ENCODE data around the gene EFHD2. TPM values are rescaled to one million over a fixed set of nuclear protein-coding genes. Genes with fewer than 3 reads are reported as not detected.
A peak's percentile ranks its signal among the peaks of the same experiment; 100 is the strongest.

Gene EFHD2
- total RNA-seq, 1 experiment from 2014 or later, result 90.8 TPM

GRCh38 chr1:15411593-15412137 lies 2.0 kb downstream of the EFHD2 start:
- H3K27ac ChIP-seq (ENCODE audit: low read length), result peak overlapping the region; percentile 92
- no peaks in the 10 kb centered on the region; the same call in 1 of the 2 replicates for H3K36me3 ChIP-seq (ENCODE audit: control insufficient read depth, insufficient read depth, low read length)
- ChIA-PET POLR2A (no interaction called here), CTCF (no interaction called here)
- ATAC-seq (peak; percentile 3; the same call in 1 of the 2 replicates), DNase-seq (ENCODE audit: low read depth, low spot score) (no peak)
- peaks cover 49% of the 10 kb centered on the region for H3K4me1 ChIP-seq (ENCODE audit: control insufficient read depth, insufficient read depth, low read length)
- no peaks in the 10 kb centered on the region for H3K9me3 ChIP-seq (ENCODE audit: control insufficient read depth, insufficient read depth, low read depth, low read length)
- TF ChIP-seq SIN3A (IDR thresholded peaks at IDR 0.05; ENCODE audit: borderline replicate concordance, insufficient read depth, low read depth, low read length), result no peak
- no peak for TF ChIP-seq REST (IDR thresholded peaks at IDR 0.05; ENCODE audit: insufficient read depth in 1 of 2, low read depth in 2 of 2, low read length in 1 of 2)
- no peak for TF ChIP-seq CTCF (IDR thresholded peaks at IDR 0.05)
- TF ChIP-seq POLR2AphosphoS5 (IDR thresholded peaks at IDR 0.05; ENCODE audit: low read depth, low read length), result no peak
- no peak for TF ChIP-seq TCF7L2 (IDR thresholded peaks at IDR 0.05; ENCODE audit: low read depth, low read length)
- intact Hi-C loops (cut with micrococcal nuclease; ENCODE audit: unreplicated experiment) (no loop called here), in situ Hi-C loops (cut with HindIII; ENCODE audit: low pct_unique_long_range_greater_than_20kb, low sequenced_read_pairs) (no loop called here)
- H3K4me3 ChIP-seq (ENCODE audit: low read depth in 2 of 2, low read length in 2 of 2), result peak overlapping the region; percentile 75 to 87
- H3K27me3 ChIP-seq (ENCODE audit: control insufficient read depth, insufficient read depth, low read length), result no peaks in the 10 kb centered on the region
- BruUV-seq (replicated peaks), result no TSS peak

GRCh38 chr1:15412175-15412800 lies 2.6 kb downstream of the EFHD2 start:
- Histone ChIP-seq H3K27me3 (ENCODE audit: control insufficient read depth, insufficient read depth, low read length) (no peaks in the 10 kb centered on the region), H3K27ac (ENCODE audit: low read length) (peak overlapping the region; percentile 92), H3K4me1 (ENCODE audit: control insufficient read depth, insufficient read depth, low read length) (peaks cover 53% of the 10 kb centered on the region), H3K4me3 (ENCODE audit: low read depth in 2 of 2, low read length in 2 of 2) (peak overlapping the region; percentile 75 to 87), H3K36me3 (ENCODE audit: control insufficient read depth, insufficient read depth, low read length) (no peaks in the 10 kb centered on the region; the same call in 1 of the 2 replicates), H3K9me3 (ENCODE audit: control insufficient read depth, insufficient read depth, low read depth, low read length) (no peaks in the 10 kb centered on the region)
- ChIA-PET CTCF (no interaction called here), POLR2A (interaction anchor here (0.6 kb wide), 1 partner anchor 9 kb away, joined by 3 read pairs; no protein-coding TSS in a partner anchor)
- peak; percentile 9; the same call in 1 of the 2 replicates for ATAC-seq
- intact Hi-C loops (cut with micrococcal nuclease; ENCODE audit: unreplicated experiment) (no loop called here), in situ Hi-C loops (cut with HindIII; ENCODE audit: low pct_unique_long_range_greater_than_20kb, low sequenced_read_pairs) (no loop called here)
- DNase-seq (ENCODE audit: low read depth, low spot score), result no peak
- no TSS peak for BruUV-seq (replicated peaks)
- TF ChIP-seq REST (IDR thresholded peaks at IDR 0.05; ENCODE audit: insufficient read depth in 1 of 2, low read depth in 2 of 2, low read length in 1 of 2) (no peak), CTCF (IDR thresholded peaks at IDR 0.05) (no peak), SIN3A (IDR thresholded peaks at IDR 0.05; ENCODE audit: borderline replicate concordance, insufficient read depth, low read depth, low read length) (no peak), POLR2AphosphoS5 (IDR thresholded peaks at IDR 0.05; ENCODE audit: low read depth, low read length) (no peak), TCF7L2 (IDR thresholded peaks at IDR 0.05; ENCODE audit: low read depth, low read length) (no peak)
